Activated CD8-positive, alpha-beta T cell treated with anti-CD3 and anti-CD28 coated beads for 36 hours (primary cell): ENCODE results near the gene LRP8. TPM values are rescaled to one million over a fixed set of nuclear protein-coding genes. Genes with fewer than 3 reads are reported as not detected.
A peak's percentile ranks its signal among the peaks of the same experiment; 100 is the strongest.

Experiments used
- ATAC-seq: fragments of 200-7000 bp; cut with Tn5 transposase; one replicate; pipeline ENCODE4 v1.10.0; 2021; ENCODE audit warnings: mild to moderate bottlenecking, moderate library complexity
- CTCF ChIA-PET: fragments of 350-600 bp; sonication (Branson Sonifier 250); formaldehyde crosslinking; loops from one replicate; lab custom pipeline; 2021; ENCODE audit warnings: antibody characterized with exemption; lab: Charles Lee
- POLR2A ChIA-PET: fragments of 350-600 bp; sonication (Branson Sonifier 250); formaldehyde crosslinking; loops from one replicate; lab custom pipeline; 2021; ENCODE audit warnings: antibody characterized with exemption; lab: Charles Lee
- DNase-seq: peaks from one replicate; pipeline ENCODE4 v3.0.0-alpha.2; 2020
- H3K27ac Mint-ChIP-seq: one replicate; pipeline ENCODE4 v1.8.0; 2021; ENCODE audit warnings: mild to moderate bottlenecking, mixed read lengths
- H3K27me3 Mint-ChIP-seq: one replicate; pipeline ENCODE4 v1.8.0; 2021; ENCODE audit warnings: mixed read lengths
- H3K36me3 Mint-ChIP-seq: one replicate; pipeline ENCODE4 v1.8.0; 2021; ENCODE audit warnings: low read depth, mixed read lengths
- H3K4me1 Mint-ChIP-seq: one replicate; pipeline ENCODE4 v1.8.0; 2021; ENCODE audit warnings: low read depth, mixed read lengths
- H3K4me3 Mint-ChIP-seq: one replicate; pipeline ENCODE4 v1.8.0; 2021; ENCODE audit warnings: mild to moderate bottlenecking, moderate library complexity, mixed read lengths
- H3K9me3 Mint-ChIP-seq: one replicate; pipeline ENCODE4 v1.8.0; 2021; ENCODE audit warnings: mixed read lengths
- CTCF ChIP-seq: fragments of 200-600 bp; IDR thresholded peaks from one replicate; pipeline ENCODE4 v1.8.0; 2022; ENCODE audit warnings: antibody characterized with exemption, mild to moderate bottlenecking
- intact Hi-C: fragments of 100-400 bp; cut with micrococcal nuclease; formaldehyde crosslinking; loops from one replicate; pipeline ENCODE4 v1.10.0; 2022
- total RNA-seq, 2 experiments: library from RNA; stranded (reverse); gene quantifications; one replicate each; pipeline ENCODE4 v1.2.3, GENCODE V29; 2021

Gene LRP8
- total RNA-seq, 2 experiments from 2014 or later = 39.9 to 41.6 TPM

DNA sequence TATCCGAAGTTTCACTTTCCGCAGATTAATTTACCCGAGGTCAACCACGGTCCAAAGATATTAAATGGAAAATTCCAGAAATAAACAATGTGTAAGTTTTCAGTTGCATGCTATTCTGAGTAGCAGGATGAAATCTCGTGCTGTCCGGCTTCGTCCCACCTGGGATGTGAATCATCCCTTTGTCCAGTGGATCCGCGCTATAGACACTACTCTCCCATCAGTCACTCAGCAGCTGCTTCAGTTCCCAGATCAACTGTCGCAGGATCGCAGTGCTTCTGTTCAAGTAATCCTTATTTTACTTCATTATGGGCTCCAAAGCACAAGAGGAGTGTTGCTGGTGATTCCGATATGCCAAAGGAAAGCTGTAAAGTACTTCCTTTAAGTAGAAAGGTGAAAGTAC lies 8.3 kb upstream of the LRP8 start:
- DNase-seq (no peak), ATAC-seq (no peak)
- H3K36me3 Mint-ChIP-seq = peaks cover 9% of the 10 kb centered on the region
- CTCF ChIA-PET = interaction anchor here (1.4 kb wide), 1 partner anchor 10 kb away, joined by 4 read pairs; no protein-coding TSS in a partner anchor
- no peak overlapping the region for H3K4me3 Mint-ChIP-seq
- H3K27me3 Mint-ChIP-seq = no peaks in the 10 kb centered on the region
- no peak overlapping the region for H3K27ac Mint-ChIP-seq
- POLR2A ChIA-PET = interaction anchor here (1.6 to 2.1 kb wide), 3 partner anchors 9 to 58 kb away, joined by 3 to 7 read pairs (median 5); partner anchors contain the start of gene LRP8
- peaks cover 12% of the 10 kb centered on the region for H3K4me1 Mint-ChIP-seq
- H3K9me3 Mint-ChIP-seq = peaks cover 2% of the 10 kb centered on the region
- intact Hi-C loops = no loop called here
- no peak for TF ChIP-seq CTCF

GRCh38 chr1:53335661-53336060 lies 7.8 kb upstream of the LRP8 start:
- H3K4me3 Mint-ChIP-seq = no peak overlapping the region
- no peak for TF ChIP-seq CTCF
- ChIA-PET CTCF (no interaction called here), POLR2A (interaction anchor here (1.6 to 2.1 kb wide), 3 partner anchors 9 to 58 kb away, joined by 3 to 7 read pairs (median 5); partner anchors contain the start of gene LRP8)
- intact Hi-C loops = no loop called here
- peaks cover 9% of the 10 kb centered on the region for H3K4me1 Mint-ChIP-seq
- H3K9me3 Mint-ChIP-seq = no peaks in the 10 kb centered on the region
- peaks cover 9% of the 10 kb centered on the region for H3K36me3 Mint-ChIP-seq
- DNase-seq (no peak), ATAC-seq (no peak)
- H3K27ac Mint-ChIP-seq = no peak overlapping the region
- no peaks in the 10 kb centered on the region for H3K27me3 Mint-ChIP-seq

DNA sequence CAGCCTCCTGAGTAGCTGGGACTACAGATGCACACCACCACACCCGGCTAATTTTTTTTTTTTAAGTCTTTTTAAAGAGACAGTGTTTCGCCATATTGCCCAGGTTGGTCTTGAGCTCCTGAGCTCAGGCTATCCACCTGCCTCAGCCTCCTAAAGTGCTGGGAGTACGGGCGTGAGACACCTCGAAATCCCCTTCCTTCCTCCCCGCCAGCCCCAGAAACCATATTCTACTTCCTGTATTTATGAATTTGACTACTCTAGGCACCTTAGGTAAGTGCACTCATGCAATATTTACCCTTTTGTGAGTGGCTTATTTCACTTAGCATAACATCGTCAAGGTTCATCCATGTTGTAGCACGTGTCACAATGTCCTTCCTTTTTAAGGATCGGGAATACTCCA lies 6.9 kb upstream of the LRP8 start:
- H3K9me3 Mint-ChIP-seq = no peaks in the 10 kb centered on the region
- no peak overlapping the region for H3K27ac Mint-ChIP-seq
- H3K4me1 Mint-ChIP-seq = peaks cover 8% of the 10 kb centered on the region

DNA sequence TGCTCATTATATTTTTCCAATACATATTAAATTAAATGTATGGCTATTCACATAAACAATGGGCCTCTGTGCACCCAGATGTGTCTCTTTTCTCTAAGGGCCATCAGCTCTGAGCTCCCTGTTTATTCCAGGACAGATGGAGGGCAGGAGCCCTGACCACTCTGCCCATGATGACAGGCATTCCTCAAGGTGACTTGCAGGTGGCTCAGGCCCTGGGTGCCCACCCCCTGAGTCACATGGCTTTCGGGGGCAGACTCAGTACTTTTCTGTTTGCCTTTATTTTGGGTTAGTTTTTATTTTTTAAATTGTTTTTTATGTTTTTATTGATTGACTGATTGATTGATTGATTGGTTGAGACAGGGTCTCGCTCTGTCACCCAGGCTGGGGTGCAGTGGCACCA lies 6.4 kb upstream of the LRP8 start:
- Mint-ChIP-seq H3K27me3 (no peaks in the 10 kb centered on the region), H3K36me3 (peaks cover 9% of the 10 kb centered on the region), H3K4me3 (no peak overlapping the region), H3K27ac (no peak overlapping the region), H3K9me3 (no peaks in the 10 kb centered on the region), H3K4me1 (peaks cover 8% of the 10 kb centered on the region)
- DNase-seq (no peak), ATAC-seq (no peak)
- CTCF ChIA-PET = interaction anchor here (1.3 kb wide), 1 partner anchor 56 kb away, joined by 3 read pairs; no protein-coding TSS in a partner anchor
- intact Hi-C loops = no loop called here
- POLR2A ChIA-PET = interaction anchor here (0.8 kb wide), 1 partner anchor 35 kb away, joined by 4 read pairs; no protein-coding TSS in a partner anchor
- no peak for TF ChIP-seq CTCF

More for the DNA sequence above, 6.9 kb upstream of the LRP8 start:
- Mint-ChIP-seq H3K36me3 (peaks cover 9% of the 10 kb centered on the region), H3K27me3 (no peaks in the 10 kb centered on the region), H3K4me3 (no peak overlapping the region)
- ATAC-seq (peak; percentile 37), DNase-seq (no peak)
- no peak for TF ChIP-seq CTCF
- ChIA-PET POLR2A (interaction anchor here (0.8 to 2.1 kb wide), 2 partner anchors 12 to 34 kb away, joined by 4 to 5 read pairs; no protein-coding TSS in a partner anchor), CTCF (interaction anchor here (0.6 kb wide), 1 partner anchor 59 kb away, joined by 3 read pairs; no protein-coding TSS in a partner anchor)
- intact Hi-C loops = no loop called here

DNA sequence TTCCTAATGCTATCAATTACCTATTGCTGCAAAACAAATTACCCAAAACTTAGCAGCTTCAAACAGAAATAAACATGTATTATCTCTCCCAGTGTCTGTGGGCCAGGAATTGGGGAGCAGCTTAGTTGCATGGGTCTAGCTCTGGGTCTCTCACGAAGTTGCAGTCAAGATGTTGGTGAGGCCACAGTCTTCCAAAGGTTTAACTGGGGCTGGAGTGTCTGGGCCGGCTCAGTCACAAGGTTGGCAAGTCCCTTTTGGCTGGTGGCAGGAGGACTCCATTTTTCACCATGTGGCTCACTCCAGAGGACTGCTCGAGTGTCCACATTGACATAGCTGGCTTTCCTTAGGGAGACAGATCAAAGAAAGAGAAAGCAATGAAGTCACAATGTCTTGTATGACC lies 5.0 kb upstream of the LRP8 start:
- intact Hi-C loops = no loop called here
- no peak for TF ChIP-seq CTCF
- H3K27me3 Mint-ChIP-seq = no peaks in the 10 kb centered on the region
- no peak overlapping the region for H3K4me3 Mint-ChIP-seq
- H3K36me3 Mint-ChIP-seq = peaks cover 7% of the 10 kb centered on the region
- no peak for DNase-seq
- POLR2A ChIA-PET = no interaction called here
- CTCF ChIA-PET = interaction anchor here (1.9 kb wide), 1 partner anchor 60 kb away, joined by 5 read pairs; no protein-coding TSS in a partner anchor
- H3K9me3 Mint-ChIP-seq = no peaks in the 10 kb centered on the region
- H3K27ac Mint-ChIP-seq = no peak overlapping the region
- H3K4me1 Mint-ChIP-seq = peaks cover 8% of the 10 kb centered on the region
- no peak for ATAC-seq
